ENCODE results near the gene OBP2A. TPM values are rescaled to one million over a fixed set of nuclear protein-coding genes. Genes with fewer than 3 reads are reported as not detected.

The OBP2A gene
- total RNA-seq, 1 donor from 2014 or later, result not detected

DNA sequence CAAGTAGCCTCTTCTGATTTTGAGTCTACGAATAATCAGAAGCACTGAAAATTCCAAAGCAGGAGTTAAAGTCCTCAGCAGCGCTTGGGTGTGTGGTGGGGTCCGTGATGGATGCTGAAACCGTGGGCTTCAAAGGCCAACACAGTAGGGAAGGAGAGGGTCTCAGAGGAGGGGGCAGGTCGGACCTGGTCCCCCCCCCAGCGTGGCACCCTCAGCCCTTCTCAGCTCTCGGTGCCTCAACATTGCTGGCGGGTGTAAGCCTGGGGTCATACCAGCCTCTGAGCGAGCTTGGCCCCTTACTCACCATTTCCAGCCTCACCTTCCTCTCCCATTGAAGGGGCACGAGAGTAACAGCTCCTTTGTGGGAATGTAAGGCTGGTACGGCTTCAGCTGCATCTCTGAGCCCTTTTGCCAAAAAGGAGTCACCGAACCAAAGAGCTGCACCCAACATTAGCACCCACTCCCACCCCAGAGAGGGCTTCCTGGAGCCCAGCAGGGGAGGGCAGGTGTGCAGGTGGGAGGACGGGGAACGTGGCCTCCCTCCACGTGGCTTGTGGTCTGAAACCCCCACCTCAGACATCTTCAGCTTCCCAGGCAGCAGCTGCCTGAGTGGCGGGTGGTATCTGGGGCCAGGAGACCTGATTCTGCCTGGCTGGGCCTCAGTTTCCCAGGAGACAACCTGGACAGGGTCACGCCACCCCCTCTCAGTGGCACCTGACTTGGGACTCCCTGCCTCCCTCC is 31.4 kb upstream of the OBP2A start:
- Mint-ChIP-seq H3K4me1 (ENCODE audit: low read depth) (peaks cover 28% of the 10 kb centered on the region), H3K27ac (no peak overlapping the region), H3K9me3 (peaks cover 1% of the 10 kb centered on the region), H3K36me3 (ENCODE audit: low read depth) (no peaks in the 10 kb centered on the region), H3K27me3 (ENCODE audit: insufficient read depth) (peaks cover 9% of the 10 kb centered on the region), H3K4me3 (no peak overlapping the region)
- intact Hi-C loops (cut with micrococcal nuclease), result no loop called here
- DNase-seq (ENCODE audit: low spot score), result no peak

DNA sequence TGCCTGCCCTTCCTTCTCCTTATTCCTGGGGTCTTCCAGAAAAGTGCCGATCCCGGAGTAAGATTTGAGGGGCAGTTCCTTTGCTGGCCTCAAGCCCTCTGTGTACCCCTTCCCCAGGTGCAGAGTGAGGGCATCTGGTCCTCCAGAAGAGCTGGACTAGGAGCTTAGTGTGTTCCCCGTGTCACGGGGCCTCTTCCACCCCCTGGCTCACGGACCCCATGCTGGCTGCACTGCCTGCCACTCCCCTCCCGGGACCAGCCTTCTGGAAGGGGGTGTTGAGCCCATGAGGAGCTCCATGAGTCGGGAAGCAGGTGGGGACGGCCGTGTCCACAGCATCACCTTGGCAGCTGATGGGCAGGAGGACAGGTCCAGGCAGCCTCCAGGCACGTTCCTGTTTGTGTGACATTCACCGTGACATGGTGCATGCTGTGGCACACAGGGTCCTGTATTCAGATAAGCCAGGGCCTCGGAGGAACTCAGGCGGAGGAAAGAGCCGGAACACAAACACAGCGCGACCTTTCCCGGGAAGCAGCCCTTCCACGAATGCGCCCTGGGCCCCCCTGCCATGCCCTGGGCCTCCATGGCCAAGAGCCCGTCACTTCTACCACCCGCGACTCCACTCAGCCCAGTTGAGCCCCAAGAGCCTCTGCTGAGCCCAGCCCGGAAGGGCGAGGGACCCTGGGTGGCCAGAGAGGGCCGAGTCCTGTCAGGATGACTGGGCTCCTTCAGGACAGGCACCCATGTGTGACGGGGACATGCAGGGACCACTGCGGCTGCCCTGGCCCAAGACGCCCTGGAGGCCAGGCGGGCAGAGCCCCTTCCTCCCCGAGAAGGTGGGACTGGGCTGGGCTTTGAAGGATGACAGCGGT is 30.6 kb upstream of the OBP2A start:
- Mint-ChIP-seq H3K27ac (no peak overlapping the region), H3K36me3 (ENCODE audit: low read depth) (no peaks in the 10 kb centered on the region), H3K9me3 (no peaks in the 10 kb centered on the region), H3K4me3 (no peak overlapping the region), H3K4me1 (ENCODE audit: low read depth) (peaks cover 28% of the 10 kb centered on the region), H3K27me3 (ENCODE audit: insufficient read depth) (peaks cover 13% of the 10 kb centered on the region)
- no peak for DNase-seq (ENCODE audit: low spot score)
- intact Hi-C loops (cut with micrococcal nuclease), result no loop called here

DNA sequence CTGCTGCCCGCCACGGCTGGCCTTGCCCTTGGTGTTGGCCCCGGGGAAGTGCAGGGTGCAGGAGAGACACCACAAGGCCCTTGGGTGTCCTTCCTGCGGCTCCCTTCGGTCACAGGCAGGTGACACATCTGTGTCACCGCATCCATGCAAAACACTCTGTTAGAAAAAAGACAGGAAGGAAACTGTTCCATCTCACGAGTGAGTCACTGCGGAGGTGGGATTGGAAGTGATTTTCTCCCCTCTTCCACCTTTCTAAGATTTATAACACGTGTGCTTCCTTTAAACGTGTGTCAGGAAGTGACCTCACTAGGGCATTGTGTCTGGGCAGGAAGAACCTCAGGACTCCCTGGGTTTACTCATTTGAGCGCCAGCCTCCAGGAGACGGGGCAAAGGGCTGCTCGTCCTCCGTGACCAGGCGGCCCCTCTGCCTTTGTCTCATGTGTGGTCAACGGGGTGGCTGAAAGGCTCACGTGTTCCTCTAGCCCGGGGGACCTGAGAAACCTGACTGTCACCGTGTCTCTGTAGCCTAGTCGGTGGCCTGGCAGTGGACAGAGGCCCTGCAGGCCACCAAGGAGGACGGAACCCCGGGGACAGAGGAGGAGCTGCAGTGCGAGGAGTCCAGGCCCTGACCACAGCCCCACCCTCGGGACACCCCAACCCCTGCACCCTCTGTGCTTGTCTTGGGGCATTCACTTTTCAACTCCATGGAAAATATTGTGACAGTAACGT is 29.6 kb upstream of the OBP2A start:
- Mint-ChIP-seq H3K4me1 (ENCODE audit: low read depth) (peaks cover 22% of the 10 kb centered on the region), H3K36me3 (ENCODE audit: low read depth) (no peaks in the 10 kb centered on the region), H3K4me3 (no peak overlapping the region), H3K27ac (no peak overlapping the region), H3K27me3 (ENCODE audit: insufficient read depth) (peaks cover 15% of the 10 kb centered on the region), H3K9me3 (no peaks in the 10 kb centered on the region)
- intact Hi-C loops (cut with micrococcal nuclease), result no loop called here
- DNase-seq (ENCODE audit: low spot score), result no peak

DNA sequence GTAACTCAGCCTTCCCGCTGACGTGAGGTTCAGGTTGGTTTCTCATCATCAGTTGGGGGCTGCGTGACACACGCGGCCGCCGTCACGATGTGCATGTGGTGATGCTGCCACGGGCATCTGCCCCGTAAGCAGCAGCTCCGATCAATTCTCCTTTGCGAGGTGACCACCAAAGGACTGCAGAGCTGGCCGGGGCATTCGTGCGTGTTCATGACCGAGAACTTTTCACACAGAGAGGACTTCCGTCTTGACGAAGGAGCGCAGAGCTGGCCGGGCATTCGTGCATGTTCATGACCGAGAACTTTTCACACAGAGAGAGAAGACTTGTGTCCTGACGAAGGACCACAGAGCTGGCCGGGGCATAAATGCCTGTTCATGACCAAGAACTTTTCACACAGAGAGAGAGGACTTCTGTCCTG is 28.5 kb upstream of the OBP2A start:
- peaks cover 12% of the 10 kb centered on the region for H3K4me1 Mint-ChIP-seq (ENCODE audit: low read depth)
- H3K36me3 Mint-ChIP-seq (ENCODE audit: low read depth), result no peaks in the 10 kb centered on the region
- no peak for DNase-seq (ENCODE audit: low spot score)
- H3K9me3 Mint-ChIP-seq, result no peaks in the 10 kb centered on the region
- intact Hi-C loops (cut with micrococcal nuclease), result no loop called here
- peaks cover 13% of the 10 kb centered on the region for H3K27me3 Mint-ChIP-seq (ENCODE audit: insufficient read depth)
- H3K27ac Mint-ChIP-seq, result no peak overlapping the region
- no peak overlapping the region for H3K4me3 Mint-ChIP-seq

DNA sequence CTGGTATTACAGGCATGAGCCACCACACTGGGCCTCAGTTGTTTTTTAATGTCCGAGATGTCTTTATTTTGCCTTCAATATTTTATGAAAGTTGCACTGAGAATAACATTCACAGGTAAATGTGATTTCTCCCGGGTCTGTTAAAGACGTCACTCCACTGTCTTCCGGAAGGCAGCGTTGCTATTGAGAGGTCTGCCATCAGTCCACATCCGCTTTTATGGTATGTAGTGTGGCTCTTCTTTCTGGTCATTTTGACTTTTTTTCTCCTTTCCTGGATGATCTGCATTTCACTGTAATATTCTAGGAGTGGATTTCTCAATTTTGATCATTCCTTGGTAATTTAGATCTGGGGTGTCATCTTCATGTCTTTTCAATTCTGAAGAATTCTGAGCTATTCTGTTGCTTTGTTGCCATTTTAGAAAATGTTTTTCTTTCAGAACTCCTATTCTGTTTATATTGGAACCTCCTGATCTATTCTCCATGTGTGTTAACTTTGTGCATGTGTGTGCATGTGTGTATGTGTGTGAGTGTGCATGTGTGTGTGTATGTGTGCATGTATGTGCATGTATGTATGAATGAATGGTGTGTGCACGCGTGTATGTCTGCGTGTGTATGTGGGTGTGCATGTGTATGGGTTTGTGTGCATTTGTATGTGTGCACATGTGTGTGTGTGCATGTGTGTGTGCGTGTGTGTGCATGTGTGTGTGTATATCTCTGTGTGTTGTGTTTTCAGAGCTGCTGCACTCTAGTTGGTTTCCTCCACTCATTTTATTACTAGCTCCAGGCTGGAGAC is 26.6 kb upstream of the OBP2A start:
- Mint-ChIP-seq H3K27me3 (ENCODE audit: insufficient read depth) (peaks cover 9% of the 10 kb centered on the region), H3K36me3 (ENCODE audit: low read depth) (no peaks in the 10 kb centered on the region), H3K4me1 (ENCODE audit: low read depth) (peaks cover 6% of the 10 kb centered on the region), H3K4me3 (no peak overlapping the region), H3K27ac (no peak overlapping the region), H3K9me3 (no peaks in the 10 kb centered on the region)
- intact Hi-C loops (cut with micrococcal nuclease), result no loop called here
- no peak for DNase-seq (ENCODE audit: low spot score)

DNA sequence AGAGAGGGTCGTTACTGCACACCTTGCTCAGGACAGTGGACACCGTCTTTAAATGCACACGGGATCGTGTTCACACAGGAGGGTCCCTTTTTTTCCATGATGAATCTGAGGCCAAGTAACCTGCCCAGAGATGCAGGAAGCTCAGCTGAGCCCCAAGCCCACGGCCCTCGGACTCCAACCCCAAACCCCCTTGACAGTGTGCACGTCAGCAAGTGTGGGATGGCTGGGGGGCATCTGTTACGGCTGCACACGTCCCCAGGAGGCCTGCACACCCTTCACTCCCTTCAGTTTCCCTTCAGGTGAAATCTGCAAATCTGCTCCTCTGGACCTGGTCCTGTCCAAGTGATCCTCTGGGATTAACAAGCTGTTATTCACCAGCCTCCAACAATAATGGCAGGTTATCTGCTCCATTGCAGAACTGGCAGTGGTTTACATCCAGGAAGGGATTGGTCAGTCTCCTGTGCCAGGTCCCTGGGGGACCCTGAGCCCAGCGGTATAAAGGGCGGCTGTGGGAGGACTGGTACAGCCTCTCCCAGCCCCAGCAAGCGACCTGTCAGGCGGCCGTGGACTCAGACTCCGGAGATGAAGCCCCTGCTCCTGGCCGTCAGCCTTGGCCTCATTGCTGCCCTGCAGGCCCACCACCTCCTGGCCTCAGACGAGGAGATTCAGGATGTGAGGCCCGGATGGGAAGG is 24.9 kb upstream of the OBP2A start, which contains the start of gene LCN1:
Gene LCN1, plus strand, starts transcription at position 525 of the 692 bp plus-strand sequence. Its CDS starts 58 bp downstream, at position 583.
- Mint-ChIP-seq H3K27ac (no peak within 1 kb of the TSS), H3K36me3 (ENCODE audit: low read depth) (no peaks in the 10 kb centered on the region), H3K4me1 (ENCODE audit: low read depth) (peaks cover 4% of the 10 kb centered on the region), H3K27me3 (ENCODE audit: insufficient read depth) (peaks cover 9% of the 10 kb centered on the region), H3K4me3 (no peak within 1 kb of the TSS), H3K9me3 (no peaks in the 10 kb centered on the region)
- no peak for DNase-seq (ENCODE audit: low spot score)
- intact Hi-C loops (cut with micrococcal nuclease), result no loop called here

DNA sequence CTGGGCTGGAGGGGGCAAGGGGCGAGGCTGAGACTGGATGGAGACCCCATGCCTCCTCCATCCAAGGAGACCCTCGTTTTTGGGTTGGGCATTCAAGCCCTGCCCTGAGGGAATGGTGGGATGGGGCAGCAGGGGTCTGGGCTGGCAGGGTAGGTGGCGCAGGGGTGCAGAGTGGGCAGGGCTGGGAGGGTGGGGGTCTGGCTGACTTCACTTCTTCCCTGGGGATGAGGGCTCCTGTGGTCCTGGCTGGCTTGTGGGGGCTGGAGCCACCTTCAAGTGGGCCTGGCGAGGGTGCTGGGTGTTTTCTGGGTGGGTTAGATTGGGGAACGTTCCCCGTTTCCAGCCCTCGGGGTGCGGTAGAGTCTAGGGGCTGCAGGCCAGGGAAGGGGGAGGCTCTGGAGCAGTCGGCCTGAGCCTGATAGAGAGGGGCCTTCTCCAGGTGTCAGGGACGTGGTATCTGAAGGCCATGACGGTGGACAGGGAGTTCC is 24.3 kb upstream of the OBP2A start:
- no peaks in the 10 kb centered on the region for H3K36me3 Mint-ChIP-seq (ENCODE audit: low read depth)
- H3K9me3 Mint-ChIP-seq, result no peaks in the 10 kb centered on the region
- H3K4me1 Mint-ChIP-seq (ENCODE audit: low read depth), result no peaks in the 10 kb centered on the region
- no peak overlapping the region for H3K4me3 Mint-ChIP-seq
- peaks cover 9% of the 10 kb centered on the region for H3K27me3 Mint-ChIP-seq (ENCODE audit: insufficient read depth)
- no peak overlapping the region for H3K27ac Mint-ChIP-seq
- intact Hi-C loops (cut with micrococcal nuclease), result no loop called here
- DNase-seq (ENCODE audit: low spot score), result no peak

DNA sequence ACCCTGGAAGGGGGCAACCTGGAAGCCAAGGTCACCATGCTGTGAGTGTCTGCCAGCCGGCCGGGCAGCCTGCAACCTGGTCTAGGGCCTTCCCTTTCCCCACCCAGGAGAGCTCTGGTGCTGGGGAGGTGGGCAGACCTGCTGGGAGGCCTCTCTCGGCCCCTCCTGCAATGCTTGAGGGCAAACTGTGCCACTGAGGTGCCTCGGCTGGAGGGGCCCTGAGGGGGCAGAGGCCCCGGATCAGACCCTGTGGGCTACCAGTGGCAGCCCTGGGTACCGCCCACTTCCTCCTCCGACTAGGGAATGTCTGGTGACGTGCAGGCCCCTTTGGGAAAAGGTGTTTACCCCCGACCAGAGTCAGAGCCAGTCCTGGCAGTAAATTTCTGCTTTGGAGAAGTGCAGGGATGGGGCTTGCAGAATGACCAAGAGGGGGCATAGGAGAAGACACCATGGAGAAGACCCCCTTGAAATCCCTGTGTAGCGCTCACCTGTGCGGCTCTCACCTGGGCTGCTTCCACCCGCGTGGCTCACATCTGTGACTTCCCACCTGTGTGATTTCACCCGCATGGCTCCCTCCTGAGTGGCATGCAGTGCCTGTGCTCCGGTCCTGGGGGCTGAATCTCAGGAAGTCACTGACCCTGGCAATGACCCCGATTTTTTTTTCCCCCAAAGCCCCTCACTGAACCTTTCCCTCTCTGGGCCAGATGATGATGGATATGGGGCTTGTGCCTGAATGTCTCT is 23.6 kb upstream of the OBP2A start:
- Mint-ChIP-seq H3K9me3 (no peaks in the 10 kb centered on the region), H3K27ac (no peak overlapping the region), H3K27me3 (ENCODE audit: insufficient read depth) (peaks cover 9% of the 10 kb centered on the region), H3K4me3 (no peak overlapping the region), H3K36me3 (ENCODE audit: low read depth) (no peaks in the 10 kb centered on the region), H3K4me1 (ENCODE audit: low read depth) (no peaks in the 10 kb centered on the region)
- no peak for DNase-seq (ENCODE audit: low spot score)
- intact Hi-C loops (cut with micrococcal nuclease), result no loop called here

DNA sequence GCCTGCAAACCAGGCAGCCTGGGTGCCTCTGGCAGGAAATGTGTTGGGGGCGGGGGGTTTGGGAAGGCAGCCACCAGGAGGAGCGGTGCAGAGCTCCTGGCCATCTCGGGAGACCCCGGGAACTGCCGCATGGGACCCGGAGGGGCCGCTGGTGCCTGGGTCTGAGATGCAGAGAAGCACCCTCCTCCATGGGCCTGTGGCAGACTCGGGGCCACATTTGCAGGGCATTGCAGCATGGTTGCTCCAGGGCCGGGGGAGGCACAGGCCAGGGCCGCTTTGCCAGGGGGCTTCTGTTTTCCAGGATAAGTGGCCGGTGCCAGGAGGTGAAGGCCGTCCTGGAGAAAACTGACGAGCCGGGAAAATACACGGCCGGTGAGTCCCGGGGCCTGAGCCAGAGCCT is 23.0 kb upstream of the OBP2A start:
- Mint-ChIP-seq H3K9me3 (no peaks in the 10 kb centered on the region), H3K27ac (no peak overlapping the region)

DNA sequence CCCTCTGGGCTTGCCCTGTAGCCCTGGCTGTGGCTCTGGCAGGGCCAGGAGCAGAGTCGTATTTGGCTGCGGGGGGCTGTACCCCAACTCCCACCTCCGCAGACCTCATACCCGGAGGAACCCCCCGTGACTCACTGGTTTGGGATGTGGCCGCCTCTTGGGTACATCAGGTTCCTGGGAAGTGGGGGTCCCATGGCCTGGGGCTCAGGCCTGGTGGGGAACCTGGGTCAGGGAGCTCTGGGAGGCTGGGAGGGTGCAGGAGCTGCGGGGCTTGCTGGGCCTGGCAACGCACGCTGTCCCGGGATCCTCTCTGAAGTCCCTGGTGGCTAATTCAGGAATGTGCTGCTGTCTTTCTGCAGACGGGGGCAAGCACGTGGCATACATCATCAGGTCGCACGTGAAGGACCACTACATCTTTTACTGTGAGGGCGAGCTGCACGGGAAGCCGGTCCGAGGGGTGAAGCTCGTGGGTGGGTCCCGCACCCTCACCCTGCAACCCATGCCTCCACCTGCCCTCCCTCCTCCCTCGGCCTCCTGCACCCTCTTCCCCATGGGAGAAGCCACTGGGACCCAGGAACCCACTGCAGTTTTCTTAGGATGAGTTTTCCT is 22.3 kb upstream of the OBP2A start:
- Mint-ChIP-seq H3K36me3 (ENCODE audit: low read depth) (no peaks in the 10 kb centered on the region), H3K4me1 (ENCODE audit: low read depth) (no peaks in the 10 kb centered on the region), H3K9me3 (no peaks in the 10 kb centered on the region), H3K27me3 (ENCODE audit: insufficient read depth) (peaks cover 6% of the 10 kb centered on the region), H3K27ac (no peak overlapping the region), H3K4me3 (no peak overlapping the region)
- intact Hi-C loops (cut with micrococcal nuclease), result no loop called here
- no peak for DNase-seq (ENCODE audit: low spot score)

More for the DNA sequence above, 23.0 kb upstream of the OBP2A start:
- no peaks in the 10 kb centered on the region for H3K4me1 Mint-ChIP-seq (ENCODE audit: low read depth)
- peaks cover 6% of the 10 kb centered on the region for H3K27me3 Mint-ChIP-seq (ENCODE audit: insufficient read depth)
- intact Hi-C loops (cut with micrococcal nuclease), result no loop called here
- no peak overlapping the region for H3K4me3 Mint-ChIP-seq
- H3K36me3 Mint-ChIP-seq (ENCODE audit: low read depth), result no peaks in the 10 kb centered on the region
- DNase-seq (ENCODE audit: low spot score), result no peak

Data from activated T-helper 1 cell treated with anti-CD3 and anti-CD28 coated beads, Interleukin-12 subunit alpha, Interleukin-12 subunit beta, Interleukin-2, Interleukin-4 antibody, amounts not matched to agents 30 ng/mL and 10 ng/mL and 1 ng/mL, durations not matched to agents 14 hours and 24 hours and 36 hours (primary cell).